OCI-LY3 (cell line): Measurements from ENCODE around the gene CFAP221.

ENCODE experiments used
- EZH2phosphoT487 ChIP-seq: fragments of 200-600 bp; shearing (Covaris generic); IDR thresholded peaks from 2 replicates; pipeline ENCODE4 v1.6.1; 2018; ENCODE audit warnings: antibody characterized with exemption, mixed run types, low read depth
- TF ChIP-seq, protein P1 (sequence below): fragments of 200-600, 300-600 bp; sonication (generic); IDR thresholded peaks from 2 replicates; pipeline ENCODE4 v1.5.1; 2014; ENCODE audit warnings: antibody characterized with exemption, low read length, low read depth

DNA sequence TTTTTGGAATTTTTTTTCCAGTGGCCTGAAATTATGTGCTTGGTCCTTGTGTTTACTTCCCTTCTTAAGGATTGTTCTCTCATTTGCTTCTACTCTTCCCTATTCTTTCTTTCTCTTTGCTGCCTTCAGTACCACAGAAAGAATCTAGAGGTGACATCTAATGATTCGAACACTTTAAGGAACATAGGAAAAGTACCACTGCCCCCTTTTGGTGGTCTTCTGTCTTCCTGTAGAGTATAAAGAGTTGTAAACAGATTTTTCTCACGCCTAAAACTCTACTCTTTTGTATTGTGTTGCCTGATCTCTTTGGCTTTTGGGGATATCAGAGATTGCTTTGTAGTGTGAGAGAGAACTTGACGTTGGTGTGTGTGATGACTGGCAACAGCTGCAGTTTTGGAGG lies 13.0 kb upstream of the CFAP221 start:
- no peak for TF ChIP-seq EZH2phosphoT487
- TF ChIP-seq, protein P1, sequence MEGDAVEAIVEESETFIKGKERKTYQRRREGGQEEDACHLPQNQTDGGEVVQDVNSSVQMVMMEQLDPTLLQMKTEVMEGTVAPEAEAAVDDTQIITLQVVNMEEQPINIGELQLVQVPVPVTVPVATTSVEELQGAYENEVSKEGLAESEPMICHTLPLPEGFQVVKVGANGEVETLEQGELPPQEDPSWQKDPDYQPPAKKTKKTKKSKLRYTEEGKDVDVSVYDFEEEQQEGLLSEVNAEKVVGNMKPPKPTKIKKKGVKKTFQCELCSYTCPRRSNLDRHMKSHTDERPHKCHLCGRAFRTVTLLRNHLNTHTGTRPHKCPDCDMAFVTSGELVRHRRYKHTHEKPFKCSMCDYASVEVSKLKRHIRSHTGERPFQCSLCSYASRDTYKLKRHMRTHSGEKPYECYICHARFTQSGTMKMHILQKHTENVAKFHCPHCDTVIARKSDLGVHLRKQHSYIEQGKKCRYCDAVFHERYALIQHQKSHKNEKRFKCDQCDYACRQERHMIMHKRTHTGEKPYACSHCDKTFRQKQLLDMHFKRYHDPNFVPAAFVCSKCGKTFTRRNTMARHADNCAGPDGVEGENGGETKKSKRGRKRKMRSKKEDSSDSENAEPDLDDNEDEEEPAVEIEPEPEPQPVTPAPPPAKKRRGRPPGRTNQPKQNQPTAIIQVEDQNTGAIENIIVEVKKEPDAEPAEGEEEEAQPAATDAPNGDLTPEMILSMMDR, result no peak
